IMR-90 (cell line): ENCODE data around the gene CST9L. TPM values are rescaled to one million over a fixed set of nuclear protein-coding genes. Genes with fewer than 3 reads are reported as not detected.

ENCODE experiments used
- ATAC-seq: fragments of 200-7000 bp; cut with Tn5 transposase; 2 replicates; pipeline ENCODE4 v1.9.1; 2020; ENCODE audit warnings: low read depth, mild to moderate bottlenecking, moderate library complexity
- BruUV-seq: library from RNA; stranded (reverse); fragments of 400-500 nt; replicated peaks from 2 replicates; lab custom pipeline; 2021; lab: Mats Ljungman, UMichigan
- CTCF ChIA-PET: fragments of 300-600 bp; formaldehyde crosslinking; extraction: SDS; loops from one replicate; lab custom pipeline; 2021; ENCODE audit warnings: antibody characterized with exemption; lab: Yijun Ruan, JAX
- POLR2A ChIA-PET: fragments of 300-600 bp; sonication (Branson Sonifier 250); formaldehyde crosslinking; loops from one replicate; lab custom pipeline; 2022; ENCODE audit warnings: antibody characterized with exemption; ENCODE audit not compliant: unreplicated experiment; lab: Charles Lee
- DNase-seq: peaks from one replicate; pipeline ENCODE4 v3.0.0; 2013
- H2AFZ ChIP-seq: replicated peaks from 2 replicates; pipeline ENCODE3; 2013; ENCODE audit warnings: low read length, mild to moderate bottlenecking; ENCODE audit not compliant: poor library complexity
- H2AK5ac ChIP-seq: 2 replicates; pipeline ENCODE4 v1.6.1; 2013; ENCODE audit warnings: low read depth, low read length, inconsistent platforms
- H2AK9ac ChIP-seq: replicated peaks from 2 replicates; pipeline ENCODE3; 2013; ENCODE audit warnings: mild to moderate bottlenecking, low read depth, low read length, moderate library complexity; ENCODE audit not compliant: poor library complexity
- H2BK120ac ChIP-seq: 2 replicates; pipeline ENCODE4 v1.6.1; 2013; ENCODE audit warnings: low read depth, low read length, inconsistent platforms
- H2BK15ac ChIP-seq: 3 replicates; pipeline ENCODE4 v1.6.1; 2013; ENCODE audit warnings: low read depth, low read length, inconsistent platforms
- H2BK20ac ChIP-seq: 2 replicates; pipeline ENCODE4 v1.6.1; 2013; ENCODE audit warnings: low read depth, mild to moderate bottlenecking, inconsistent platforms, low read length, moderate library complexity
- H2BK5ac ChIP-seq: 2 replicates; pipeline ENCODE4 v1.6.1; 2013; ENCODE audit warnings: mild to moderate bottlenecking, low read depth, low read length, inconsistent platforms; ENCODE audit not compliant: poor library complexity, severe bottlenecking
- H3K14ac ChIP-seq: replicated peaks from 2 replicates; pipeline ENCODE4 v1.6.1; 2013; ENCODE audit warnings: low read depth, low read length, inconsistent platforms
- H3K18ac ChIP-seq: 2 replicates; pipeline ENCODE4 v1.6.1; 2013; ENCODE audit warnings: low read depth, low read length, control low read depth
- H3K23ac ChIP-seq: 2 replicates; pipeline ENCODE4 v1.6.1; 2013; ENCODE audit warnings: low read depth, low read length, inconsistent platforms
- H3K27ac ChIP-seq: 2 replicates; pipeline ENCODE4 v1.5.1; 2013; ENCODE audit warnings: mild to moderate bottlenecking, control low read depth, low read length; ENCODE audit not compliant: insufficient read depth
- H3K27me3 ChIP-seq: 2 replicates; pipeline ENCODE4 v1.6.1; 2013; ENCODE audit warnings: low read length; ENCODE audit not compliant: control insufficient read depth, insufficient read depth
- H3K36me3 ChIP-seq: 2 replicates; pipeline ENCODE4 v1.6.1; 2013; ENCODE audit warnings: low read length, mixed read lengths; ENCODE audit not compliant: control insufficient read depth, insufficient read depth
- H3K4ac ChIP-seq: 2 replicates; pipeline ENCODE4 v1.6.1; 2013; ENCODE audit warnings: low read depth, low read length, inconsistent platforms
- H3K4me1 ChIP-seq: 2 replicates; pipeline ENCODE4 v1.6.1; 2013; ENCODE audit warnings: low read length, mixed read lengths; ENCODE audit not compliant: control insufficient read depth, insufficient read depth
- H3K4me2 ChIP-seq: 2 replicates; pipeline ENCODE4 v1.6.1; 2013; ENCODE audit warnings: low read depth, mild to moderate bottlenecking, control low read depth, low read length, moderate library complexity
- H3K4me3 ChIP-seq: 2 replicates; pipeline ENCODE4 v1.5.1; 2013; ENCODE audit warnings: low read depth, mild to moderate bottlenecking, control low read depth, low read length, moderate library complexity; ENCODE audit not compliant: insufficient read depth
- H3K56ac ChIP-seq: 2 replicates; pipeline ENCODE4 v1.6.1; 2013; ENCODE audit warnings: low read length, inconsistent platforms; ENCODE audit not compliant: insufficient read depth; ENCODE audit errors: extremely low read depth
- H3K79me1 ChIP-seq, 2 experiments: 2 replicates each; pipeline ENCODE4 v1.6.1; 2013; ENCODE audit warnings: low read length in 2 of 2, inconsistent platforms in 1 of 2, low read depth in 1 of 2
- H3K9ac ChIP-seq: 2 replicates; pipeline ENCODE4 v1.6.1; 2013; ENCODE audit warnings: low read depth, low read length, control low read depth
- H3K9me1 ChIP-seq: 2 replicates; pipeline ENCODE4 v1.6.1; 2013; ENCODE audit warnings: low read length, inconsistent platforms; ENCODE audit not compliant: insufficient read depth
- H3K9me3 ChIP-seq: 2 replicates; pipeline ENCODE4 v1.6.1; 2013; ENCODE audit warnings: low read length; ENCODE audit not compliant: control insufficient read depth, insufficient read depth
- H4K20me1 ChIP-seq: 2 replicates; pipeline ENCODE4 v1.6.1; 2013; ENCODE audit warnings: low read length, inconsistent platforms; ENCODE audit not compliant: insufficient read depth
- H4K5ac ChIP-seq: 2 replicates; pipeline ENCODE4 v1.6.1; 2013; ENCODE audit warnings: mild to moderate bottlenecking, low read depth, low read length, control low read depth
- H4K8ac ChIP-seq, 2 experiments: 2 replicates each; pipeline ENCODE4 v1.6.1; 2013; ENCODE audit warnings: low read depth in 2 of 2, low read length in 2 of 2, control low read depth in 1 of 2, inconsistent platforms in 1 of 2
- H4K91ac ChIP-seq: 2 replicates; pipeline ENCODE4 v1.6.1; 2013; ENCODE audit warnings: low read depth, low read length, inconsistent platforms; ENCODE audit not compliant: insufficient read depth
- CHD1 ChIP-seq: IDR thresholded peaks from 2 replicates; pipeline ENCODE4 v1.6.1; 2012; ENCODE audit warnings: low read depth, low read length, improper control_type of control experiment
- FOS ChIP-seq: fragments of 150-350 bp; IDR thresholded peaks from 2 replicates; pipeline ENCODE4 v1.6.1; 2016; ENCODE audit warnings: low read depth, low read length
- MAFK ChIP-seq: IDR thresholded peaks from 2 replicates; pipeline ENCODE4 v1.6.1; 2012; ENCODE audit warnings: low read depth, low read length, improper control_type of control experiment
- MAZ ChIP-seq: IDR thresholded peaks from 2 replicates; pipeline ENCODE4 v1.6.1; 2012; ENCODE audit warnings: low read depth, mild to moderate bottlenecking, low read length, improper control_type of control experiment, moderate library complexity, borderline replicate concordance
- MXI1 ChIP-seq: IDR thresholded peaks from 2 replicates; pipeline ENCODE4 v1.6.1; 2012; ENCODE audit warnings: low read depth, mild to moderate bottlenecking, low read length, moderate library complexity, borderline replicate concordance
- NFE2L2 ChIP-seq: fragments of 150-350 bp; IDR thresholded peaks from 2 replicates; pipeline ENCODE4 v1.6.1; 2016; ENCODE audit warnings: low read depth, mild to moderate bottlenecking, low read length
- POLR2A ChIP-seq: IDR thresholded peaks from 2 replicates; pipeline ENCODE4 v1.6.1; 2012; ENCODE audit warnings: mild to moderate bottlenecking, low read depth, low read length
- RAD21 ChIP-seq: IDR thresholded peaks from 2 replicates; pipeline ENCODE4 v1.6.1; 2012; ENCODE audit warnings: low read length, improper control_type of control experiment
- RCOR1 ChIP-seq: IDR thresholded peaks from 2 replicates; pipeline ENCODE4 v1.6.1; 2012; ENCODE audit warnings: mild to moderate bottlenecking, low read length, improper control_type of control experiment; ENCODE audit not compliant: insufficient replicate concordance
- RFX5 ChIP-seq: IDR thresholded peaks from 2 replicates; pipeline ENCODE4 v1.8.0; 2012; ENCODE audit warnings: low read depth, mild to moderate bottlenecking, low read length, moderate library complexity
- SMC3 ChIP-seq: fragments of 150-350 bp; IDR thresholded peaks from 2 replicates; pipeline ENCODE4 v1.6.1; 2016; ENCODE audit warnings: low read depth, mild to moderate bottlenecking, antibody characterized with exemption, low read length, moderate library complexity
- WGBS, 2 experiments: methylation state at CpG; one replicate each; pipeline versions ENCODE4 v1.1.5 to v1.1.7; 2013; ENCODE audit warnings: missing lambda C conversion rate in 2 of 2; ENCODE audit not compliant: insufficient read length in 1 of 2; ENCODE audit errors: extremely low coverage in 2 of 2; 5-methylcytosine and 5-hydroxymethylcytosine counted together
- dilution Hi-C: fragments of 300-500 bp; cut with HindIII; formaldehyde crosslinking; loops from one replicate; pipeline ENCODE4 v1.14.3; 2018; ENCODE audit warnings: low sequenced_read_pairs; ENCODE audit not compliant: unreplicated experiment
- in situ Hi-C: fragments of 300-500 bp; cut with MboI; formaldehyde crosslinking; loops from 3 replicates; pipeline ENCODE4 v1.14.3; 2019; ENCODE audit warnings: low sequenced_read_pairs, inconsistent platforms, mixed read lengths
- intact Hi-C: fragments of 100-400 bp; cut with micrococcal nuclease; formaldehyde crosslinking; loops from 2 replicates; pipeline ENCODE4 v1.10.0; 2022
- polyA plus RNA-seq, 3 experiments: library from polyadenylated mRNA; depleted of rRNA; stranded (reverse); fragments of >200 nt; gene quantifications; 2 replicates each; pipeline ENCODE4 v1.2.3, GENCODE V29; 2012; ENCODE audit warnings: low replicate concordance in 1 of 3
- total RNA-seq: library from RNA; depleted of rRNA; stranded (reverse); fragments of >200 nt; gene quantifications from 2 replicates; pipeline ENCODE4 v1.2.3, GENCODE V29; 2012
- TF ChIP-seq, protein P1 (sequence below): fragments of 150-350 bp; IDR thresholded peaks from 2 replicates; pipeline ENCODE4 v1.6.1; 2016; ENCODE audit warnings: low read depth, mild to moderate bottlenecking, low read length, moderate library complexity, borderline replicate concordance
- TF ChIP-seq, protein P2 (sequence below): fragments of 150-350 bp; IDR thresholded peaks from 2 replicates; pipeline ENCODE4 v1.6.1; 2017; ENCODE audit warnings: mild to moderate bottlenecking, antibody characterized with exemption, low read length, low read depth
- TF ChIP-seq, protein P3 (sequence below): conservative IDR thresholded peaks from 2 replicates; pipeline ENCODE4 v1.5.1; 2012; ENCODE audit warnings: mild to moderate bottlenecking, low read depth, low read length, improper control_type of control experiment

The CST9L gene
- total and polyA plus RNA-seq, 2 of the 4 experiments (the other 2 are of a cell fraction): not detected

DNA sequence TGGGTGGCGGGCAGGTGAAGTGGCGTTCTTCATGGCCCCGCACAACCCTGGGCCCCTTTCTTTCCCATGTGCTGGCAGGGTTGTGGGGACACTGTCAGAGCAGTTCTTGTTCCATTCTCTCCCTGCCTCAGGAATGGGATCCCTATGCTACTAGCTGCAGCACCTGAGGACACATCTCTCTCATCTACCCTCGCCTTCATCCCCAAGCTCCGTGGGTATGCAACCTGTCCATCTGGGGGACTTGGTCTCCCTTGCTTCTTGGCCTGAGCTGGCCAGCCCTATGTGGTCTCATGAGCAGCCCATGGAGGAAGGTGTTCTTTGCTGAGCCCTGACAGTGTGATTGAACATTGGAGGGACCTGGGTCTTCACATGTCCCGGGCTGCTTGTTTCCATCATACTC is 24.2 kb downstream of the CST9L start:
- POLR2A ChIA-PET: no interaction called here
- H3K4me2 ChIP-seq: no peak overlapping the region
- H3K27me3 ChIP-seq: no peaks in the 10 kb centered on the region
- DNase-seq: no peak
- no peak overlapping the region for H2BK120ac ChIP-seq
- H3K4me3 ChIP-seq: no peak overlapping the region
- no peak overlapping the region for H2BK20ac ChIP-seq
- no peaks in the 10 kb centered on the region; the same call in 1 of the 2 replicates for H3K9me1 ChIP-seq
- no peak overlapping the region for H3K18ac ChIP-seq
- no peaks in the 10 kb centered on the region for H3K4me1 ChIP-seq
- no peak overlapping the region for H4K91ac ChIP-seq
- no peak overlapping the region for H3K23ac ChIP-seq
- intact Hi-C loops: no loop called here
- in situ Hi-C loops: no loop called here
- no CpG with 5 or more reads among the region's 6 CpGs for whole genome bisulfite sequencing, 2 experiments
- TF ChIP-seq SMC3: no peak
- TF ChIP-seq, protein P1, sequence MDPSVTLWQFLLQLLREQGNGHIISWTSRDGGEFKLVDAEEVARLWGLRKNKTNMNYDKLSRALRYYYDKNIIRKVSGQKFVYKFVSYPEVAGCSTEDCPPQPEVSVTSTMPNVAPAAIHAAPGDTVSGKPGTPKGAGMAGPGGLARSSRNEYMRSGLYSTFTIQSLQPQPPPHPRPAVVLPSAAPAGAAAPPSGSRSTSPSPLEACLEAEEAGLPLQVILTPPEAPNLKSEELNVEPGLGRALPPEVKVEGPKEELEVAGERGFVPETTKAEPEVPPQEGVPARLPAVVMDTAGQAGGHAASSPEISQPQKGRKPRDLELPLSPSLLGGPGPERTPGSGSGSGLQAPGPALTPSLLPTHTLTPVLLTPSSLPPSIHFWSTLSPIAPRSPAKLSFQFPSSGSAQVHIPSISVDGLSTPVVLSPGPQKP: no peak
- TF ChIP-seq FOS: no peak
- TF ChIP-seq RFX5: no peak
- no peak for TF ChIP-seq RAD21
- TF ChIP-seq, protein P2, sequence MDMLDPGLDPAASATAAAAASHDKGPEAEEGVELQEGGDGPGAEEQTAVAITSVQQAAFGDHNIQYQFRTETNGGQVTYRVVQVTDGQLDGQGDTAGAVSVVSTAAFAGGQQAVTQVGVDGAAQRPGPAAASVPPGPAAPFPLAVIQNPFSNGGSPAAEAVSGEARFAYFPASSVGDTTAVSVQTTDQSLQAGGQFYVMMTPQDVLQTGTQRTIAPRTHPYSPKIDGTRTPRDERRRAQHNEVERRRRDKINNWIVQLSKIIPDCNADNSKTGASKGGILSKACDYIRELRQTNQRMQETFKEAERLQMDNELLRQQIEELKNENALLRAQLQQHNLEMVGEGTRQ: no peak
- TF ChIP-seq CHD1: no peak
- no peak for TF ChIP-seq MAZ
- TF ChIP-seq, protein P3, sequence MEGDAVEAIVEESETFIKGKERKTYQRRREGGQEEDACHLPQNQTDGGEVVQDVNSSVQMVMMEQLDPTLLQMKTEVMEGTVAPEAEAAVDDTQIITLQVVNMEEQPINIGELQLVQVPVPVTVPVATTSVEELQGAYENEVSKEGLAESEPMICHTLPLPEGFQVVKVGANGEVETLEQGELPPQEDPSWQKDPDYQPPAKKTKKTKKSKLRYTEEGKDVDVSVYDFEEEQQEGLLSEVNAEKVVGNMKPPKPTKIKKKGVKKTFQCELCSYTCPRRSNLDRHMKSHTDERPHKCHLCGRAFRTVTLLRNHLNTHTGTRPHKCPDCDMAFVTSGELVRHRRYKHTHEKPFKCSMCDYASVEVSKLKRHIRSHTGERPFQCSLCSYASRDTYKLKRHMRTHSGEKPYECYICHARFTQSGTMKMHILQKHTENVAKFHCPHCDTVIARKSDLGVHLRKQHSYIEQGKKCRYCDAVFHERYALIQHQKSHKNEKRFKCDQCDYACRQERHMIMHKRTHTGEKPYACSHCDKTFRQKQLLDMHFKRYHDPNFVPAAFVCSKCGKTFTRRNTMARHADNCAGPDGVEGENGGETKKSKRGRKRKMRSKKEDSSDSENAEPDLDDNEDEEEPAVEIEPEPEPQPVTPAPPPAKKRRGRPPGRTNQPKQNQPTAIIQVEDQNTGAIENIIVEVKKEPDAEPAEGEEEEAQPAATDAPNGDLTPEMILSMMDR: no peak
- no peak for TF ChIP-seq MAFK
- TF ChIP-seq POLR2A: no peak
- TF ChIP-seq MXI1: no peak
- TF ChIP-seq RCOR1: no peak
- TF ChIP-seq NFE2L2: no peak
- H4K5ac ChIP-seq: no peak overlapping the region
- no peak overlapping the region for H2AFZ ChIP-seq
- H2BK15ac ChIP-seq: no peak overlapping the region
- no peak for ATAC-seq
- dilution Hi-C loops: no loop called here
- H3K4ac ChIP-seq: no peak overlapping the region
- no peaks in the 10 kb centered on the region for H3K9me3 ChIP-seq
- no TSS peak for BruUV-seq
- H3K9ac ChIP-seq: no peak overlapping the region
- no peak overlapping the region for H4K8ac ChIP-seq
- no peaks in the 10 kb centered on the region for H3K36me3 ChIP-seq
- H2AK5ac ChIP-seq: no peak overlapping the region
- H2BK5ac ChIP-seq: no peak overlapping the region
- H3K56ac ChIP-seq: no peak overlapping the region
- CTCF ChIA-PET: no interaction called here
- no peaks in the 10 kb centered on the region for H3K79me1 ChIP-seq
- H3K14ac ChIP-seq: no peak overlapping the region
- no peak overlapping the region for H3K27ac ChIP-seq
- H2AK9ac ChIP-seq: no peak overlapping the region
- H4K20me1 ChIP-seq: no peaks in the 10 kb centered on the region
